Keratinocyte (primary cell): ENCODE results near the gene SLN. TPM values are rescaled to one million over a fixed set of nuclear protein-coding genes. Genes with fewer than 3 reads are reported as not detected.

Experiments
- DNase-seq: peaks from one replicate; pipeline ENCODE4 v3.0.0-alpha.2; 2011; ENCODE audit warnings: low read depth, missing footprints, low spot score
- FAIRE-seq: peaks from 2 replicates; lab custom pipeline; 2011; peaks lifted over from hg19 to GRCh38; lab: Jason Lieb, UNC
- H2AFZ ChIP-seq: 2 replicates; pipeline ENCODE4 v1.6.0; 2012; ENCODE audit warnings: low read length, control low read depth, inconsistent platforms; ENCODE audit not compliant: control insufficient read depth
- H3K27ac ChIP-seq: 2 replicates; pipeline ENCODE4 v1.5.1; 2011; ENCODE audit warnings: low read length; ENCODE audit not compliant: control insufficient read depth, insufficient read depth
- H3K27me3 ChIP-seq: 3 replicates; pipeline ENCODE4 v1.6.0; 2011; ENCODE audit warnings: low read length; ENCODE audit not compliant: control insufficient read depth, insufficient read depth; ENCODE audit errors: extremely low read depth
- H3K36me3 ChIP-seq, 2 experiments: 2 replicates in 1 of 2; 3 replicates in 1 of 2; pipeline ENCODE4 v1.5.1; 2011; ENCODE audit warnings: low read length in 2 of 2, mild to moderate bottlenecking in 1 of 2; ENCODE audit not compliant: control insufficient read depth in 2 of 2, insufficient read depth in 2 of 2; ENCODE audit errors: extremely low read depth in 1 of 2
- H3K4me1 ChIP-seq: 3 replicates; pipeline ENCODE4 v1.5.1; 2011; ENCODE audit warnings: low read length; ENCODE audit not compliant: control insufficient read depth, insufficient read depth; ENCODE audit errors: extremely low read depth
- H3K4me2 ChIP-seq: 3 replicates; pipeline ENCODE4 v1.6.0; 2011; ENCODE audit warnings: low read depth, low read length; ENCODE audit not compliant: control insufficient read depth, insufficient read depth; ENCODE audit errors: extremely low read depth
- H3K4me3 ChIP-seq, 3 experiments: fragments of 200-600 bp in 1 of 3; sonication (generic) in 1 of 3; 2 replicates in 2 of 3; 3 replicates in 1 of 3; pipeline ENCODE4 v1.5.1; 2011 to 2016; ENCODE audit warnings: low read length in 3 of 3, mild to moderate bottlenecking in 3 of 3, control low read depth in 2 of 3, inconsistent platforms in 1 of 3, low read depth in 1 of 3, mixed read lengths in 1 of 3, mixed run types in 1 of 3, moderate library complexity in 1 of 3; ENCODE audit not compliant: control insufficient read depth in 2 of 3, insufficient read depth in 2 of 3; ENCODE audit errors: extremely low read depth in 1 of 3
- H3K79me2 ChIP-seq: 2 replicates; pipeline ENCODE4 v1.6.0; 2012; ENCODE audit warnings: low read length; ENCODE audit not compliant: control insufficient read depth, insufficient read depth
- H3K9ac ChIP-seq: 3 replicates; pipeline ENCODE4 v1.6.0; 2011; ENCODE audit warnings: low read length; ENCODE audit not compliant: control insufficient read depth, insufficient read depth; ENCODE audit errors: extremely low read depth
- H3K9me1 ChIP-seq: 3 replicates; pipeline ENCODE4 v1.6.0; 2011; ENCODE audit warnings: low read length; ENCODE audit not compliant: control insufficient read depth, insufficient read depth; ENCODE audit errors: extremely low read depth
- H3K9me3 ChIP-seq: 2 replicates; pipeline ENCODE4 v1.5.1; 2012; ENCODE audit warnings: low read depth, low read length; ENCODE audit not compliant: control insufficient read depth
- H4K20me1 ChIP-seq: 3 replicates; pipeline ENCODE4 v1.6.0; 2011; ENCODE audit warnings: low read length; ENCODE audit not compliant: control insufficient read depth, insufficient read depth; ENCODE audit errors: extremely low read depth
- EZH2 ChIP-seq: IDR thresholded peaks from one replicate; pipeline ENCODE4 v1.6.1; 2012; ENCODE audit warnings: inconsistent platforms, mild to moderate bottlenecking, low read length, moderate library complexity
- dilution Hi-C: fragments of 300-500 bp; cut with MboI; formaldehyde crosslinking; loops from one replicate; pipeline ENCODE4 v1.7.0; 2020; ENCODE audit warnings: low sequenced_read_pairs; ENCODE audit not compliant: extremely low pct_ligation_motif_present
- polyA plus RNA-seq, 5 experiments: library from polyadenylated mRNA; depleted of rRNA in 3 of 5; stranded (reverse) in 3 of 5; stranded (forward) in 1 of 5; unstranded in 1 of 5; fragments of >200 nt; gene quantifications; 1 replicate in 1 of 5; 2 replicates in 3 of 5; 3 replicates in 1 of 5; pipeline versions ENCODE4 v1.2.1 to v1.2.3, GENCODE V29; 2011 to 2012; ENCODE audit warnings: missing spikeins in 2 of 5, low read depth in 1 of 5, low replicate concordance in 1 of 5
- TF ChIP-seq, protein P1 (sequence below), 3 experiments: IDR thresholded peaks in 1 of 3; conservative IDR thresholded peaks in 1 of 3; optimal IDR thresholded peaks in 1 of 3; 2 replicates in 2 of 3; 3 replicates in 1 of 3; pipeline versions ENCODE3 to v1.5.1; 2011; ENCODE audit warnings: low read length in 3 of 3, mild to moderate bottlenecking in 3 of 3, moderate library complexity in 2 of 3, control low read depth in 1 of 3, inconsistent platforms in 1 of 3; ENCODE audit not compliant: insufficient read depth in 2 of 3; ENCODE audit errors: extremely low read depth in 1 of 3

Gene SLN
- polyA plus RNA-seq, 1 donor (not counting 4 experiments of a cell fraction or from before 2014, with no cell fraction given) = 0.12 TPM

DNA sequence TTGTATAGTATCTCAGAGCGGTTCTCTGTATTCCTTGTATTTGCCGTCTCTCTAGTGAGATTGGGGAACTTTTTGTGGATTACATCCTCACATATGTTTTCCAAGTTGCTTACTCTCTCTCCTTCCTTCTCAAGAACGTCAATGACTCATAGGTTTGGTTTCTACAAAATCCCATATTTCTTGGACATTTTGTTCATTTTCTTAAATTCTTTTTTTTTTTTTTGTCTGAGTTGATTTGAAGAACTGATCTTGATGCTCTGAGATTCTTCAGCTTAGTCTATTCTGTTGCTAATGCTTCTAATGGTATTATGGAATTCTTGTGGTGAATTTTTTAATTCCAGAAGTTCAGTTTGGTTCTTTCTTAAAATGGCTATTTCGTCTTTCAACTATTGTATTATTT is 28.4 kb upstream of the SLN start:
- no peak overlapping the region for H3K27ac ChIP-seq
- no peak overlapping the region for H3K4me2 ChIP-seq
- H3K27me3 ChIP-seq = no peaks in the 10 kb centered on the region
- H3K9me1 ChIP-seq = no peaks in the 10 kb centered on the region
- no peaks in the 10 kb centered on the region for H3K79me2 ChIP-seq
- H3K9me3 ChIP-seq = no peaks in the 10 kb centered on the region
- TF ChIP-seq, protein P1, sequence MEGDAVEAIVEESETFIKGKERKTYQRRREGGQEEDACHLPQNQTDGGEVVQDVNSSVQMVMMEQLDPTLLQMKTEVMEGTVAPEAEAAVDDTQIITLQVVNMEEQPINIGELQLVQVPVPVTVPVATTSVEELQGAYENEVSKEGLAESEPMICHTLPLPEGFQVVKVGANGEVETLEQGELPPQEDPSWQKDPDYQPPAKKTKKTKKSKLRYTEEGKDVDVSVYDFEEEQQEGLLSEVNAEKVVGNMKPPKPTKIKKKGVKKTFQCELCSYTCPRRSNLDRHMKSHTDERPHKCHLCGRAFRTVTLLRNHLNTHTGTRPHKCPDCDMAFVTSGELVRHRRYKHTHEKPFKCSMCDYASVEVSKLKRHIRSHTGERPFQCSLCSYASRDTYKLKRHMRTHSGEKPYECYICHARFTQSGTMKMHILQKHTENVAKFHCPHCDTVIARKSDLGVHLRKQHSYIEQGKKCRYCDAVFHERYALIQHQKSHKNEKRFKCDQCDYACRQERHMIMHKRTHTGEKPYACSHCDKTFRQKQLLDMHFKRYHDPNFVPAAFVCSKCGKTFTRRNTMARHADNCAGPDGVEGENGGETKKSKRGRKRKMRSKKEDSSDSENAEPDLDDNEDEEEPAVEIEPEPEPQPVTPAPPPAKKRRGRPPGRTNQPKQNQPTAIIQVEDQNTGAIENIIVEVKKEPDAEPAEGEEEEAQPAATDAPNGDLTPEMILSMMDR (optimal IDR thresholded peaks at IDR 0.05 in 1 of 3, IDR thresholded peaks at IDR 0.05 in 1 of 3, conservative IDR thresholded peaks at IDR 0.05 in 1 of 3; ENCODE audit: extremely low read depth in 1 of 3, insufficient read depth in 2 of 3, low read length in 3 of 3) = no peak
- TF ChIP-seq EZH2 = no peak
- no peak overlapping the region for H3K9ac ChIP-seq
- H3K4me3 ChIP-seq = no peak overlapping the region
- dilution Hi-C loops = no loop called here
- no peaks in the 10 kb centered on the region for H4K20me1 ChIP-seq
- DNase-seq (no peak), FAIRE-seq (no peak)
- no peak overlapping the region for H2AFZ ChIP-seq
- no peaks in the 10 kb centered on the region for H3K4me1 ChIP-seq
- no peaks in the 10 kb centered on the region for H3K36me3 ChIP-seq

DNA sequence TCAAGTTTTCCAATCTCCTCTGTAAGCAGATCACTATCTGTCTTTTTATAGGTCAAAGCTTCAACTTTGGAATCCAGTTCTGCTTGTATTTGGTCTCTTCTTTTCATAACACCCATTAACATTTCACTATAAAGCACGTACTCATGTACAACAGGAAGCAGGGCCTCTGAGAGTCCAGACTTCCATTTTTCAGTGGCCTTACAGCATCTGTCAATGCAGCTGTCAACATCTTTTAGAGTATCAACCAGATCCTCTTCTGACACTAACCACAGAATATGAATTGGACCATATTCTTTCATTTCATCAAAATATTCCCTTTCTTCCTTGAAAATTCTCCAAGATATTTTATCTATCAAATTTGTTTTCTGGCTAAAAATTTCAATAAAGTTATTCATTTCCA is 24.7 kb upstream of the SLN start:
- no peaks in the 10 kb centered on the region for H3K79me2 ChIP-seq
- H2AFZ ChIP-seq = no peak overlapping the region
- no peak overlapping the region for H3K27ac ChIP-seq
- FAIRE-seq = no peak
- no peak for DNase-seq
- no peaks in the 10 kb centered on the region for H3K9me1 ChIP-seq
- no peaks in the 10 kb centered on the region for H3K9me3 ChIP-seq
- TF ChIP-seq, protein P1 (optimal IDR thresholded peaks at IDR 0.05 in 1 of 3, IDR thresholded peaks at IDR 0.05 in 1 of 3, conservative IDR thresholded peaks at IDR 0.05 in 1 of 3; ENCODE audit: extremely low read depth in 1 of 3, insufficient read depth in 2 of 3, low read length in 3 of 3) = no peak
- no peak for TF ChIP-seq EZH2
- no peak overlapping the region for H3K4me3 ChIP-seq
- no peak overlapping the region for H3K4me2 ChIP-seq
- no peaks in the 10 kb centered on the region for H3K36me3 ChIP-seq
- H3K27me3 ChIP-seq = no peaks in the 10 kb centered on the region
- dilution Hi-C loops = no loop called here
- H4K20me1 ChIP-seq = no peaks in the 10 kb centered on the region
- no peaks in the 10 kb centered on the region for H3K4me1 ChIP-seq
- H3K9ac ChIP-seq = no peak overlapping the region
